GM21723 (cell line): ENCODE measurements around the gene MAN1C1.
"Not testable (repeated sequence)": the region's sequence is repeated elsewhere in the genome, so short reads cannot be mapped to it uniquely, and the experiment has no call there.

Experiments used
- ATAC-seq: cut with Tn5 transposase; IDR thresholded peaks from one replicate; pipeline ENCODE4 v1.9.1; 2021; ENCODE audit warnings: mild to moderate bottlenecking, moderate library complexity; ENCODE audit not compliant: unreplicated experiment

The MAN1C1 gene

GRCh38 chr1:25694167-25695007 lies 77.8 kb downstream of the MAN1C1 start:
- no peak for ATAC-seq

DNA sequence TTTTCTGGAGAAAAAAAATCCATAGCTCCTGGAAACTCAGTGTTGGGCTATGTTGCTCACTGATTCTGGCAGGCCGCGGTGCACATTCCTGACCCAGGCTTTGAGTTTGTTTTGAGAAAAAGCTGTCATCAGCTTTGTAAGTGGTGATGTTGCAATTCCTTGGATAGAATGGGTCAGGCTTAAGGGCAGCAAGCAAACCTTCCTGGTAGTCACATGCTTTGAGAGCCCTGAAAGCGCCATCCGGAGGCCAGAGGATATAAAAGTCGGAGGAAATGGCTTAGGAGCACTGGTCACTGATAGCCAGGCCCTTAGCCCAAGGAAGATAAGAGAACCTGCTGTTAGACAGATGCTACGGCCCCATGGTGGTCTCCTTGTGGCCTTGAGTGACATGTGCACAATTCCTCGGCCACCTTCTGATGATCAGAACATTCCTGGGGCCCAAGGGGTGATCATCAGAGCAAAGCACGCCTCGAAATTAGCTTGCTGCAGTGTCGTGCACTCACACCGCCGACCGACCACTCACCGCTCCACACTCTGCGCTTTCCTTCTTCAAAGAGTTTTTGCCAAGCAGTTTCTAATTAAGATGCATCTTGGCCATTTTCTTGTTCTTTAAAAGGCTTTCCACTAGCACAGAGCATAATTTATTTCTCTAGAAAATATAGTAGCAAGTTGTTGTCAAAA lies 78.6 kb downstream of the MAN1C1 start:
- ATAC-seq, result no peak

DNA sequence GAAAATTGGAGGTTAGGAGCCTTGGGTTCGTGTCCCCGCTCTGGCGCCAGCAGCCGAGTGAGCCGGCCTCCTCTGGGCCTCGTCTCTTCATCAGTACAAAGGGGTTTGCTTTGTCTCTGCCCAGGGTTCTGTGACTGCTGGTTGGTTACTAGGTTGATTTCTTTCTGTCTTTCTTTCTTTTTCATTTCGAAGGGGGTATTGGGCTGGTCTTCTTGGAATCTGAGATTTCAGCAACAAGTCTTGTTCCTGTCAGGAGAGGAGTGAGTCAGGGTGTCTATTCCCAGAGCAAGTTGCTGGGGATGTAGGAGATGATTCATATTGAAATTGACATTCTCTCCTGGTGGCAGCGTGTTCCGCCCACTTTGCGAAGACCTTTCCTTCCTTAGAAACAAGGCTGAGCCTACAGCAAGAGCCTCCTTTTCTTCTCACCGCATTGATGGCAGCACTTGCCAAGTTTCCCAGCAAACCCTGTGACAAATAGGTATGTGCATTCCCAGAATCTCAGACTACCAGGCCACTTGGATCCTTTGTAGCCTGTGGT lies 79.2 kb downstream of the MAN1C1 start:
- ATAC-seq, result no peak

GRCh38 chr1:25696643-25697042 lies 80.1 kb downstream of the MAN1C1 start:
- not testable (repeated sequence) for ATAC-seq

GRCh38 chr1:25697435-25698217 lies 81.0 kb downstream of the MAN1C1 start:
- no peak for ATAC-seq

- ATAC-seq, result no peak
These were observed 81.7 kb downstream of the MAN1C1 start for GRCh38 chr1:25698252-25698651.

GRCh38 chr1:25699059-25699458 lies 82.5 kb downstream of the MAN1C1 start:
- ATAC-seq, result not testable (repeated sequence)

- no peak for ATAC-seq
These were observed 83.0 kb downstream of the MAN1C1 start for GRCh38 chr1:25699500-25700143.

GRCh38 chr1:25700144-25700523 lies 83.5 kb downstream of the MAN1C1 start:
- ATAC-seq, result no peak

GRCh38 chr1:25700626-25701025 lies 84.0 kb downstream of the MAN1C1 start:
- no peak for ATAC-seq

DNA sequence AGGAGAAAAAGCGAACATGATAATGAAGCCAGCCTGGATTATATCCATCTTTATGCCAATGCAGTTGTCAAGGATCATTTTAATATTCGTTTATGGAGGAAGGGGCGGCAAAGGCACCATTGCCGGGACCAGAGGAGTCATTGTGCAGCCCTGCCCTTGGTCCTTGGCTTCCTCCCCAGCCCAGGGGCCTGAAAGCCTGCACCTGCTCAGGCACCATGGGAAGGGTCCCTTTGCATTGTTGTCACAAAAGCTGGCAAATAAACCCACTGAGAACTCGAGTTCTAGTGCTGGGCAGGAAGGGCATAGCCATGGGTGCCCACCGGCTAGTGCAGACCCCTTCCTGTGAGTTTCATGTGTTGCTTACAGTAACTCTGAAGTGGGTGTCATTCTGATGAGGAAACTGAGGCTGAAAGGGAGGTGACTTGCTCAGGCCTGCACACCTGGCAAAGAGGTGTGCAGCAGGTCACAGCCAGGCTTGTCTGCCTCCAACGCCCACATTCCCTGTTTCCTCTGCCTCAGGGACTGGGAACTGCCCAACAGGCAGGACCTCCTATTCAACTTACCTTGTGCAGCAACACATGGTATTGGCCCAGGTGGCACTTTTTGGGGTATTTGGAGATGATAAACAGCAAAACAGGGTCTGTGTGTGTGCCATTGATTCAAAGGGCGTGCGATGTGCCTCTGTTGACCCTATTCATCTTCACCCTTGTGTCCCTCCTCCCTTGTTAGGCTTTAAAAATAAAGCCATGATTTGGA lies 84.6 kb downstream of the MAN1C1 start:
- no peak for ATAC-seq

DNA sequence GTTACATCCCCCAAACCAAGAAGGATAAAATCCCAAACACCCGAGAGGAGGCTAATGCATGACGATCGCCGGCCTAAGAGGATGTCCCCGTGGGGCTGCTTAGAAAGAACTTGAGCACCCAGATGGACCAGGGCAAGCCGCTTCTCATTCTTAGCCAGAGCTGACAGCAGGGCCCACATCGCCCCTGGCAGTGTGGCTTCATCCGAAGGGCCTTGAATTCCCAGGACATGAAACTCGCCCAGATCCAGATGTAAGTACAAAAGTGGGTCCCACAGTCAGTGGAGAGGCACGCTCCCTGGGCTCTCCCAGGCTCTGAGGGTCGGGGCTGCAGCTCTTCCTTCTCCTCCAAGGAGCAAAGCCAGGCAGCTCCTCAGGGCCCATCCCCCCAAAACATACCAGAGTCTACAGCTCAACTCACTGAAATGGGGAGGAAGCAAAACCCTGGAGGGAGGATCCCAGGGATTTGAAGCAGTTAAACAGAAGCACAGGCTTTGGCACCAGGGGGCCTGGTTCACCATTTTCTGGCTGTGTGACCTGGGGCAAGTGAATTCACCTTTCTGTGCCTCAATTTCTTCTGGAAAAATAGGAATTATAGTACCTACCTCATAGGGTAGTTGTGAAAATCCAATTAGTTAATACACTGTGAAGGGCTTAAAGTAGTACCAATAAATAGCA lies 85.6 kb downstream of the MAN1C1 start:
- no peak for ATAC-seq

DNA sequence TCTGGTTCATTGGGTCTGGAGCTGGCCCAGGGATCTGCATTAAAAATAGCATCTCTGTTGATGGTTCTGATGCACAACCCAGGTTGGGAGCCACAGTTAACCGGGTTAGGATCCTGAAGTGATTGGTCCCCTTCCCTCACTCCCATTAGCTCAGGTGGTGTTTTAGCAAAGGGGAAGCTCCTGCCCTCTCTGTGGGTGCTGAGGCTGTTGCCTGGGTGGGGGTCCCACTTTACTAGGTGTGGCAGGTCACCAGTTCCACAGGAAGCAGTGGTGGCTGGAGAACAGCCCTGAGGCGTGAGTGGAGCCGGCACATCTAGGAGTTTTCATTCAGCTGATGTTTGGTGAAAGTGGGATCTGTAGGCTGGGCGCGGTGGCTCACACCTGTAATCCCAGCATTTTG lies 86.5 kb downstream of the MAN1C1 start:
- ATAC-seq, result no peak

GRCh38 chr1:25703671-25704266 lies 87.2 kb downstream of the MAN1C1 start:
- no peak for ATAC-seq

DNA sequence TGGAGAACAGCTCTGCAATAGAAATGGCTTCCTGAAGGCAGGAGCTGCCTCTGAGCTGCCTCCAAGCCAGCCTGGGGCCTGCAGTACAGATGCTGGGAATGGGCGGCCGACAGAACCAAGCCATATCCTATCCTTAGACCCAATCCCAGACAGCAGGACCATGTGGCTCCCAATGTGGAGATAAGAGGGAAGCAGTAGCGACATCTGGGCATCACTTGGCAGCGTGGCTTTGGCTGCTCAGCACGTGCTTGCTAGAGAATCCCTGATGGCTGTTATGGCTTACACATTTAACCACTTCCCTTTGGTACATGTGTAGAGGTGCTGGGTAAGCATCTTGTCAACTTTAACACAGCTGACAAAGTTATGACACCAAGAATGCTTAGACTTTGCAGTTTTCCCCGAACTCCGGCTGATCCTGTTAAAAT lies 87.7 kb downstream of the MAN1C1 start:
- ATAC-seq, result no peak

DNA sequence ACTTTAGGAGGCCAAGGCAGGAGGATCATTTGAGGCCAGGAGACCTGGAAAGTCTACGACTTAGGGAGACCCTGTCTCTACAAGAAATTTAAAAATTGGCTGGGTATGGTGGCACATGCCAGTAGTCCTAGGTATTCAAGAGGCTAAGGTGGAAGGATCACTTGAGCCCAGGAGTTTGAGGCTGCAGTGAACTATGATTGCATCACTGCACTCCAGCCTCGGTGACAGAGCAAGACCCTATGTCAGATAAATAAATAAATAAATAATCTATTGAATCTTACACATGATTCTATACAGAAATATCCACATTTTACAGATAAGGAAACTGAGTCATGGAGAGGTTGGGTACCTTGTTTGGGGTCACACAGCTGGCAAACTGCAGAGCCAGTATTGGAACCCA lies 89.1 kb downstream of the MAN1C1 start:
- ATAC-seq, result no peak

- no peak for ATAC-seq
These were observed 89.8 kb downstream of the MAN1C1 start for GRCh38 chr1:25706146-25707089.
